ENCODE results near the gene PLEKHJ1. TPM values are rescaled to one million over a fixed set of nuclear protein-coding genes. Genes with fewer than 3 reads are reported as not detected.

Gene PLEKHJ1
- total and polyA plus RNA-seq, 2 of the 13 experiments (the other 11 are each of a cell fraction or from before 2014, with no cell fraction given): 70.5 to 130 TPM

- TF ChIP-seq, protein P1, sequence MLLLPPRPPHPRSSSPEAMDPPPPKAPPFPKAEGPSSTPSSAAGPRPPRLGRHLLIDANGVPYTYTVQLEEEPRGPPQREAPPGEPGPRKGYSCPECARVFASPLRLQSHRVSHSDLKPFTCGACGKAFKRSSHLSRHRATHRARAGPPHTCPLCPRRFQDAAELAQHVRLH (CRISPR knock-in tag; IDR thresholded peaks at IDR 0.05; ENCODE audit: borderline replicate concordance, low read depth): no peak
- no peak for TF ChIP-seq ZSCAN25 (CRISPR knock-in tag; IDR thresholded peaks at IDR 0.05)
- no peak for TF ChIP-seq ZNF740 (CRISPR knock-in tag; IDR thresholded peaks at IDR 0.05)
- TF ChIP-seq SMARCE1 (IDR thresholded peaks at IDR 0.05; ENCODE audit: borderline replicate concordance): no peak
- 0 out of 2 replicates have a peak, but pooled peaks have one; percentile 19 for TF ChIP-seq ZBTB7A (CRISPR knock-in tag; IDR thresholded peaks at IDR 0.05)
- TF ChIP-seq ZNF776 (CRISPR knock-in tag; IDR thresholded peaks at IDR 0.05): 0 out of 2 replicates have a peak, but pooled peaks have one; percentile 49
- TF ChIP-seq ZNF275 (CRISPR knock-in tag; IDR thresholded peaks at IDR 0.05; ENCODE audit: borderline replicate concordance): no peak
- TF ChIP-seq, protein P2, sequence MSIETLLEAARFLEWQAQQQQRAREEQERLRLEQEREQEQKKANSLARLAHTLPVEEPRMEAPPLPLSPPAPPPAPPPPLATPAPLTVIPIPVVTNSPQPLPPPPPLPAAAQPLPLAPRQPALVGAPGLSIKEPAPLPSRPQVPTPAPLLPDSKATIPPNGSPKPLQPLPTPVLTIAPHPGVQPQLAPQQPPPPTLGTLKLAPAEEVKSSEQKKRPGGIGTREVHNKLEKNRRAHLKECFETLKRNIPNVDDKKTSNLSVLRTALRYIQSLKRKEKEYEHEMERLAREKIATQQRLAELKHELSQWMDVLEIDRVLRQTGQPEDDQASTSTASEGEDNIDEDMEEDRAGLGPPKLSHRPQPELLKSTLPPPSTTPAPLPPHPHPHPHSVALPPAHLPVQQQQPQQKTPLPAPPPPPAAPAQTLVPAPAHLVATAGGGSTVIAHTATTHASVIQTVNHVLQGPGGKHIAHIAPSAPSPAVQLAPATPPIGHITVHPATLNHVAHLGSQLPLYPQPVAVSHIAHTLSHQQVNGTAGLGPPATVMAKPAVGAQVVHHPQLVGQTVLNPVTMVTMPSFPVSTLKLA (IDR thresholded peaks at IDR 0.05): no peak
- no peak for TF ChIP-seq TFAP4 (IDR thresholded peaks at IDR 0.05; ENCODE audit: borderline replicate concordance, low read depth)
- TF ChIP-seq SRF (IDR thresholded peaks at IDR 0.05; ENCODE audit: low read depth, low read length): no peak
- TF ChIP-seq ZC3H4 (CRISPR knock-in tag; IDR thresholded peaks at IDR 0.05; ENCODE audit: borderline replicate concordance): no peak
- TF ChIP-seq, protein P3, sequence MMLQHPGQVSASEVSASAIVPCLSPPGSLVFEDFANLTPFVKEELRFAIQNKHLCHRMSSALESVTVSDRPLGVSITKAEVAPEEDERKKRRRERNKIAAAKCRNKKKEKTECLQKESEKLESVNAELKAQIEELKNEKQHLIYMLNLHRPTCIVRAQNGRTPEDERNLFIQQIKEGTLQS (CRISPR knock-in tag; IDR thresholded peaks at IDR 0.05): no peak
- peak; percentile 60; the same call in 1 of the 2 replicates for TF ChIP-seq HNF4G (IDR thresholded peaks at IDR 0.05; ENCODE audit: borderline replicate concordance, low read depth, low read length)
- no peak for TF ChIP-seq HNF4G (CRISPR knock-in tag; IDR thresholded peaks at IDR 0.05; ENCODE audit: borderline replicate concordance, low read depth)
- TF ChIP-seq ZNF678 (CRISPR knock-in tag; IDR thresholded peaks at IDR 0.05): no peak
- no peak for TF ChIP-seq BRD4 (CRISPR knock-in tag; IDR thresholded peaks at IDR 0.05)
- no peak for TF ChIP-seq ZNF615 (CRISPR knock-in tag; IDR thresholded peaks at IDR 0.05; ENCODE audit: borderline replicate concordance)
- TF ChIP-seq KLF16 (CRISPR knock-in tag; IDR thresholded peaks at IDR 0.05): no peak
- TF ChIP-seq CC2D1A (CRISPR knock-in tag; IDR thresholded peaks at IDR 0.05): no peak
- no peak for TF ChIP-seq HOXA9 (CRISPR knock-in tag; IDR thresholded peaks at IDR 0.05; ENCODE audit: borderline replicate concordance)
- TF ChIP-seq THAP9 (CRISPR knock-in tag; IDR thresholded peaks at IDR 0.05; ENCODE audit: borderline replicate concordance): no peak
- TF ChIP-seq ZMYM3 (CRISPR knock-in tag; IDR thresholded peaks at IDR 0.05): no peak
- TF ChIP-seq KAT7 (CRISPR knock-in tag; IDR thresholded peaks at IDR 0.05; ENCODE audit: borderline replicate concordance): no peak
These were observed 42.5 kb upstream of the PLEKHJ1 start (continued) for GRCh38 chr19:2278459-2279158.
